ENCODE data around the gene INPP5A. TPM values are rescaled to one million over a fixed set of nuclear protein-coding genes. Genes with fewer than 3 reads are reported as not detected.

The INPP5A gene
- total RNA-seq, 1 experiment from 2014 or later, result 14.7 TPM

GRCh38 chr10:132645247-132645530, 107.6 kb downstream of the INPP5A start:
- no peak for DNase-seq (ENCODE audit: unreplicated experiment)
- no peaks in the 10 kb centered on the region for H3K27me3 Mint-ChIP-seq (ENCODE audit: insufficient read depth, unreplicated experiment)
- no peaks in the 10 kb centered on the region for H3K4me1 Mint-ChIP-seq (ENCODE audit: insufficient read depth, unreplicated experiment)
- ChIA-PET POLR2A (no interaction called here), CTCF (interaction anchor here (0.7 kb wide), 1 partner anchor 422 kb away, joined by 3 read pairs; no protein-coding TSS in a partner anchor)
- peaks cover 12% of the 10 kb centered on the region for H3K36me3 Mint-ChIP-seq (ENCODE audit: insufficient read depth, unreplicated experiment)
- BruUV-seq (replicated peaks), result no TSS peak
- H3K27ac Mint-ChIP-seq (ENCODE audit: low read depth, unreplicated experiment), result no peak overlapping the region
- intact Hi-C loops (cut with micrococcal nuclease), result no loop called here
- H3K4me3 Mint-ChIP-seq (ENCODE audit: unreplicated experiment), result no peak overlapping the region
- TF ChIP-seq CTCF (IDR thresholded peaks at IDR 0.05; ENCODE audit: unreplicated experiment), result no peak
- H3K9me3 Mint-ChIP-seq (ENCODE audit: unreplicated experiment), result no peaks in the 10 kb centered on the region

- intact Hi-C loops (cut with micrococcal nuclease), result no loop called here
- Mint-ChIP-seq H3K27ac (ENCODE audit: low read depth, unreplicated experiment) (no peak overlapping the region), H3K9me3 (ENCODE audit: unreplicated experiment) (no peaks in the 10 kb centered on the region), H3K36me3 (ENCODE audit: insufficient read depth, unreplicated experiment) (peaks cover 6% of the 10 kb centered on the region), H3K27me3 (ENCODE audit: insufficient read depth, unreplicated experiment) (no peaks in the 10 kb centered on the region), H3K4me3 (ENCODE audit: unreplicated experiment) (no peak overlapping the region), H3K4me1 (ENCODE audit: insufficient read depth, unreplicated experiment) (no peaks in the 10 kb centered on the region)
- no peak for DNase-seq (ENCODE audit: unreplicated experiment)
- TF ChIP-seq CTCF (IDR thresholded peaks at IDR 0.05; ENCODE audit: unreplicated experiment), result no peak
- no TSS peak for BruUV-seq (replicated peaks)
- ChIA-PET CTCF (interaction anchor here (1.1 kb wide), 1 partner anchor 412 kb away, joined by 5 read pairs; no protein-coding TSS in a partner anchor), POLR2A (no interaction called here)
Measured at GRCh38 chr10:132645630-132646442, 108.2 kb downstream of the INPP5A start.

GRCh38 chr10:132646443-132647097, 109.0 kb downstream of the INPP5A start:
- no peak overlapping the region for H3K4me3 Mint-ChIP-seq (ENCODE audit: unreplicated experiment)
- CTCF ChIA-PET, result interaction anchor here (1.1 kb wide), 1 partner anchor 413 kb away, joined by 5 read pairs; no protein-coding TSS in a partner anchor
- TF ChIP-seq CTCF (IDR thresholded peaks at IDR 0.05; ENCODE audit: unreplicated experiment), result no peak
- H3K27me3 Mint-ChIP-seq (ENCODE audit: insufficient read depth, unreplicated experiment), result no peaks in the 10 kb centered on the region
- no peak overlapping the region for H3K27ac Mint-ChIP-seq (ENCODE audit: low read depth, unreplicated experiment)
- intact Hi-C loops (cut with micrococcal nuclease), result no loop called here
- no peaks in the 10 kb centered on the region for H3K4me1 Mint-ChIP-seq (ENCODE audit: insufficient read depth, unreplicated experiment)
- H3K36me3 Mint-ChIP-seq (ENCODE audit: insufficient read depth, unreplicated experiment), result peaks cover 10% of the 10 kb centered on the region
- no peak for DNase-seq (ENCODE audit: unreplicated experiment)
- no peaks in the 10 kb centered on the region for H3K9me3 Mint-ChIP-seq (ENCODE audit: unreplicated experiment)
- POLR2A ChIA-PET, result no interaction called here
- BruUV-seq (replicated peaks), result no TSS peak

GRCh38 chr10:132647424-132647823, 109.8 kb downstream of the INPP5A start:
- Mint-ChIP-seq H3K4me3 (ENCODE audit: unreplicated experiment) (no peak overlapping the region), H3K9me3 (ENCODE audit: unreplicated experiment) (no peaks in the 10 kb centered on the region), H3K27ac (ENCODE audit: low read depth, unreplicated experiment) (no peak overlapping the region), H3K36me3 (ENCODE audit: insufficient read depth, unreplicated experiment) (peaks cover 12% of the 10 kb centered on the region), H3K4me1 (ENCODE audit: insufficient read depth, unreplicated experiment) (no peaks in the 10 kb centered on the region), H3K27me3 (ENCODE audit: insufficient read depth, unreplicated experiment) (no peaks in the 10 kb centered on the region)
- ChIA-PET POLR2A (interaction anchor here (0.6 kb wide), 1 partner anchor 20 kb away, joined by 3 read pairs; no protein-coding TSS in a partner anchor), CTCF (no interaction called here)
- no TSS peak for BruUV-seq (replicated peaks)
- TF ChIP-seq CTCF (IDR thresholded peaks at IDR 0.05; ENCODE audit: unreplicated experiment), result no peak
- intact Hi-C loops (cut with micrococcal nuclease), result no loop called here
- no peak for DNase-seq (ENCODE audit: unreplicated experiment)
